Loucy (cell line): ENCODE measurements around the gene LCE1D.

Experiments
- EZH2phosphoT487 ChIP-seq: fragments of 200-600 bp; IDR thresholded peaks from 2 replicates; pipeline ENCODE4 v1.6.1; 2018; ENCODE audit warnings: antibody characterized with exemption, mild to moderate bottlenecking, moderate library complexity, borderline replicate concordance
- TF ChIP-seq, protein P1 (sequence below): fragments of 200-600 bp; sonication (generic); conservative IDR thresholded peaks from 2 replicates; pipeline ENCODE4 v1.5.1; 2014; ENCODE audit warnings: mild to moderate bottlenecking, antibody characterized with exemption, low read length

DNA sequence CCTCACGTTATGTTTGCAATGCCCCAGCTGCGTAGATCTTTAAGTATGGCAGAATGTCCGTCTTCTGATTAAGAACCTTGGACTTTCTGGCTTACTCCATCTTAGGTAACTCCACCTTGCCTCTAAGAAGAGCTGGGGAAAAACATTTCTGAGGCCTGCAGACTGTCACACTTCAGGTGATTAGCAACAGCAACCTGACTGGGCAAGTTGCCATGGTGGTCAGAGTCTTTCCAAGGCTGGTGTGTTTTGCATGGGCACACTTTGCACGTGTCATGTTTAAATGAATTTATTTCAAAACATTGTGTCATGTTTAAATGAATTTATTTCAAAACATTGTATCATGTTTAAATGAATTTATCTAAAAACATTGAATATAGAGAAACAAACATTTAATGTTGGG, 37.9 kb upstream of the LCE1D start:
- TF ChIP-seq, protein P1, sequence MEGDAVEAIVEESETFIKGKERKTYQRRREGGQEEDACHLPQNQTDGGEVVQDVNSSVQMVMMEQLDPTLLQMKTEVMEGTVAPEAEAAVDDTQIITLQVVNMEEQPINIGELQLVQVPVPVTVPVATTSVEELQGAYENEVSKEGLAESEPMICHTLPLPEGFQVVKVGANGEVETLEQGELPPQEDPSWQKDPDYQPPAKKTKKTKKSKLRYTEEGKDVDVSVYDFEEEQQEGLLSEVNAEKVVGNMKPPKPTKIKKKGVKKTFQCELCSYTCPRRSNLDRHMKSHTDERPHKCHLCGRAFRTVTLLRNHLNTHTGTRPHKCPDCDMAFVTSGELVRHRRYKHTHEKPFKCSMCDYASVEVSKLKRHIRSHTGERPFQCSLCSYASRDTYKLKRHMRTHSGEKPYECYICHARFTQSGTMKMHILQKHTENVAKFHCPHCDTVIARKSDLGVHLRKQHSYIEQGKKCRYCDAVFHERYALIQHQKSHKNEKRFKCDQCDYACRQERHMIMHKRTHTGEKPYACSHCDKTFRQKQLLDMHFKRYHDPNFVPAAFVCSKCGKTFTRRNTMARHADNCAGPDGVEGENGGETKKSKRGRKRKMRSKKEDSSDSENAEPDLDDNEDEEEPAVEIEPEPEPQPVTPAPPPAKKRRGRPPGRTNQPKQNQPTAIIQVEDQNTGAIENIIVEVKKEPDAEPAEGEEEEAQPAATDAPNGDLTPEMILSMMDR: no peak
- no peak for TF ChIP-seq EZH2phosphoT487
